MCF 10A (cell line): ENCODE data around the gene TASL. TPM values are rescaled to one million over a fixed set of nuclear protein-coding genes. Genes with fewer than 3 reads are reported as not detected.

Source experiments
- Bru-seq: library from RNA; stranded (reverse); fragments of 400-500 nt; gene quantifications from one replicate; lab custom pipeline; 2021; lab: Mats Ljungman, UMichigan
- BruChase-seq, 2 experiments: library from RNA; stranded (reverse); fragments of 400-500 nt; gene quantifications; one replicate each; lab custom pipeline; 2021; lab: Mats Ljungman, UMichigan
- BruUV-seq: library from RNA; stranded (reverse); fragments of 400-500 nt; replicated peaks from 2 replicates; lab custom pipeline; 2021; lab: Mats Ljungman, UMichigan
- CTCF ChIA-PET: fragments of 300-600 bp; sonication (Branson Sonifier 250); formaldehyde crosslinking; extraction: SDS; loops from one replicate; lab custom pipeline; 2021; ENCODE audit warnings: antibody characterized with exemption, inconsistent platforms; lab: Yijun Ruan, JAX
- POLR2A ChIA-PET: fragments of 300-600, 350-650 bp; sonication (Branson Sonifier 250); formaldehyde crosslinking; extraction: SDS; loops from one replicate; lab custom pipeline; 2020; ENCODE audit warnings: antibody characterized with exemption, inconsistent platforms; lab: Yijun Ruan, JAX
- DNase-seq: peaks from one replicate; pipeline ENCODE4 v3.0.0-alpha.2; 2018; ENCODE audit not compliant: unreplicated experiment
- H3K27ac Mint-ChIP-seq: one replicate; pipeline ENCODE4 v1.8.0; 2022; ENCODE audit warnings: mild to moderate bottlenecking, low read depth, mixed read lengths; ENCODE audit not compliant: unreplicated experiment
- H3K27me3 Mint-ChIP-seq: one replicate; pipeline ENCODE4 v1.8.0; 2022; ENCODE audit warnings: mixed read lengths; ENCODE audit not compliant: insufficient read depth, unreplicated experiment
- H3K36me3 Mint-ChIP-seq: one replicate; pipeline ENCODE4 v1.8.0; 2022; ENCODE audit warnings: mild to moderate bottlenecking, moderate library complexity, mixed read lengths; ENCODE audit not compliant: insufficient read depth, unreplicated experiment
- H3K4me1 Mint-ChIP-seq: one replicate; pipeline ENCODE4 v1.8.0; 2022; ENCODE audit warnings: mixed read lengths; ENCODE audit not compliant: insufficient read depth, unreplicated experiment
- H3K4me3 Mint-ChIP-seq: one replicate; pipeline ENCODE4 v1.8.0; 2022; ENCODE audit warnings: mild to moderate bottlenecking, moderate library complexity, mixed read lengths; ENCODE audit not compliant: unreplicated experiment
- H3K9me3 Mint-ChIP-seq: one replicate; pipeline ENCODE4 v1.8.0; 2022; ENCODE audit warnings: mixed read lengths; ENCODE audit not compliant: unreplicated experiment
- intact Hi-C: fragments of 100-400 bp; cut with micrococcal nuclease; formaldehyde crosslinking; loops from 2 replicates; pipeline ENCODE4 v1.14.1; 2022
- long read RNA-seq: library from polyadenylated mRNA; stranded (forward); transcript quantifications from one replicate; pipeline ENCODE4 v2.0.0, GENCODE V29; 2022
- total RNA-seq: library from RNA; stranded (reverse); gene quantifications from 2 replicates; pipeline ENCODE4 v1.2.3, GENCODE V29; 2022
- TF ChIP-seq, protein P1 (sequence below): fragments of 200-600 bp; IDR thresholded peaks from one replicate; pipeline ENCODE4 v1.8.0; 2022; ENCODE audit warnings: antibody characterized with exemption, mild to moderate bottlenecking; ENCODE audit not compliant: unreplicated experiment

Gene TASL, protein sequence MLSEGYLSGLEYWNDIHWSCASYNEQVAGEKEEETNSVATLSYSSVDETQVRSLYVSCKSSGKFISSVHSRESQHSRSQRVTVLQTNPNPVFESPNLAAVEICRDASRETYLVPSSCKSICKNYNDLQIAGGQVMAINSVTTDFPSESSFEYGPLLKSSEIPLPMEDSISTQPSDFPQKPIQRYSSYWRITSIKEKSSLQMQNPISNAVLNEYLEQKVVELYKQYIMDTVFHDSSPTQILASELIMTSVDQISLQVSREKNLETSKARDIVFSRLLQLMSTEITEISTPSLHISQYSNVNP
- total RNA-seq, result not detected in 2 replicates
- not detected for Bru-seq, nascent RNA
- not detected for BruChase-seq, experiment 1, labeled RNA remaining after a 6-hour chase
- BruChase-seq, experiment 2, labeled RNA remaining after a 2-hour chase, result not detected
- long read RNA-seq, result 0 reads

DNA sequence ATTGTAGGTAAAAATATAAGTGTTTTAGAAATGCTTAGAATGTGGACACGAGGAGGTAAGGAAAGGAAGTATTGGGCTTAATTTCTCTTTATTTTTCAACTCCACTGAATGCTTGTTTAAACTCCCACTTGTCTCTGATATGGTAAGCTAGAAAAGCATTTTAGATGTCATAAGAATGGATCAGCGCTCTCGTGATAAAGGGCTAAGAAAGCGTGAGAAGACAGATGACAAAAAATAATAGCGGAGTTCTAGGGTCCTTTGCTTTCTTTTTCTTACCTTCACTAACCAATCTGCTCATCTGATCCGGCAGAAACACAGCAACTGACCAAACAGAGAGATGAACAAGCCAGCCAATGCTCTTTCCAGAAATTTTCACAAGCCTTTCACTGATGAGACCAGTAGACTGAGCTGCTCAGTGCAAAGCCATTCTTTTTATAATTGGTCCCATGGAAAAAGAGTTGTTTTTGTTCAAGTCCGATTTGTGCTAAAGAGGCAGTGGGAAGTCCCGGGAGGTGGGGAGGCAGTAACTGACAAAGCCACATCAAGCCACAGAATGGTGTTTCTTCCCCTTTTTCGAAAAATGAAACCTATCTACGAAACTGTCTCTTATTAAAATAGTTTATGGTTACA, at the start of gene TASL:
TASL (minus strand) TSS at position 405 of the 630 bp plus-strand sequence. CDS start 17,411 bp downstream, outside the sequence.
- TF ChIP-seq, protein P1, sequence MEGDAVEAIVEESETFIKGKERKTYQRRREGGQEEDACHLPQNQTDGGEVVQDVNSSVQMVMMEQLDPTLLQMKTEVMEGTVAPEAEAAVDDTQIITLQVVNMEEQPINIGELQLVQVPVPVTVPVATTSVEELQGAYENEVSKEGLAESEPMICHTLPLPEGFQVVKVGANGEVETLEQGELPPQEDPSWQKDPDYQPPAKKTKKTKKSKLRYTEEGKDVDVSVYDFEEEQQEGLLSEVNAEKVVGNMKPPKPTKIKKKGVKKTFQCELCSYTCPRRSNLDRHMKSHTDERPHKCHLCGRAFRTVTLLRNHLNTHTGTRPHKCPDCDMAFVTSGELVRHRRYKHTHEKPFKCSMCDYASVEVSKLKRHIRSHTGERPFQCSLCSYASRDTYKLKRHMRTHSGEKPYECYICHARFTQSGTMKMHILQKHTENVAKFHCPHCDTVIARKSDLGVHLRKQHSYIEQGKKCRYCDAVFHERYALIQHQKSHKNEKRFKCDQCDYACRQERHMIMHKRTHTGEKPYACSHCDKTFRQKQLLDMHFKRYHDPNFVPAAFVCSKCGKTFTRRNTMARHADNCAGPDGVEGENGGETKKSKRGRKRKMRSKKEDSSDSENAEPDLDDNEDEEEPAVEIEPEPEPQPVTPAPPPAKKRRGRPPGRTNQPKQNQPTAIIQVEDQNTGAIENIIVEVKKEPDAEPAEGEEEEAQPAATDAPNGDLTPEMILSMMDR, result no peak
- intact Hi-C loops, result loop anchor here (10.0 kb wide), 1 partner anchor 77 kb away; the partner anchor contains the start of gene GK
- H3K9me3 Mint-ChIP-seq, result no peaks in the 10 kb centered on the region
- no peaks in the 10 kb centered on the region for H3K4me1 Mint-ChIP-seq
- BruUV-seq, result no TSS peak
- ChIA-PET CTCF (interaction anchor here (0.6 to 0.9 kb wide), 3 partner anchors 12 to 147 kb away, joined by 3 to 4 read pairs (median 4); no protein-coding TSS in a partner anchor), POLR2A (interaction anchor here (0.6 kb wide), 1 partner anchor 136 kb away, joined by 3 read pairs; no protein-coding TSS in a partner anchor)
- no peaks in the 10 kb centered on the region for H3K36me3 Mint-ChIP-seq
- no peak within 1 kb of the TSS for H3K4me3 Mint-ChIP-seq
- no peak for DNase-seq
- H3K27me3 Mint-ChIP-seq, result peaks cover 13% of the 10 kb centered on the region
- H3K27ac Mint-ChIP-seq, result no peak within 1 kb of the TSS

DNA sequence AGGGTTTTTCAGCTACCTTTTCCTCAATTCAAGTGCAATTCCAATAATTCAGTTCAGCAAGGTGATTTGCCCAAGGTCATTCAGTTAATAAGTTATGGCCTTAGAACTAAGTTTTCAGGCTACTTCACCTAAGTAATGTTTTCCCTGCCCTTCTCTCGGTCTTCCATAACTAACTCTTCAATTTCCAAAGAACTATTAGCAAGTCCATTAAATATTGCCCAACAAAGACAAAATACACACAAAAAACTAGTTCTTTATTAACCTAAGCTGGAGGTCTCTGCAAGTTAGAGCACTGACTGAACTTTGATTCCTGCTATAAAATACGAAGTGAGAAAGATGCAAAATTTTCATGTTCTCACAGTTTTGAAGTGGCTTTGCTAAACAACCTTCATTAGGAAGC, 48.8 kb upstream of the TASL start:
- intact Hi-C loops, result no loop called here
- no peaks in the 10 kb centered on the region for H3K27me3 Mint-ChIP-seq
- BruUV-seq, result no TSS peak

DNA sequence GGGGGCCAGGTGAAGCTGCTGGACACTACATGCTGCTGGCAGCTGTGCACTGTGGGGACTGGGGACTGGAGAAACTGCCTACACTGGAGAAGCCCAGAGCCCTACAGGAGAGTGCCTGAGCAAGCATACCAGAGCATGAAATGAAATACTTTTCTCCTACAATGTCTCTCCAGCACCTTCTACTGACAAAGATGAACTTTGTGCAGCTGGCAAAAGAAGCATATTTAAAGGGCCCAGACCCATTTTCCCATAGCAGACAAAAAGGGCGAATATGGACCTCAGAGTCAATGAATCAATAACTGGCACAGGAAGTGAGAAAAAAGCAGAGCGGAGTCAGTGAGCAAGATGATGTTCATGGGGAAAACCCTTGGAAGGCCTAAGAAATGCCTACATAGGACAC, 44.8 kb upstream of the TASL start:
- intact Hi-C loops, result no loop called here
- no peak for DNase-seq
- POLR2A ChIA-PET, result no interaction called here
- CTCF ChIA-PET, result no interaction called here
- peaks cover 13% of the 10 kb centered on the region for H3K4me1 Mint-ChIP-seq
- H3K27ac Mint-ChIP-seq, result no peak overlapping the region
- H3K9me3 Mint-ChIP-seq, result peaks cover 5% of the 10 kb centered on the region
- H3K36me3 Mint-ChIP-seq, result no peaks in the 10 kb centered on the region
- no peak overlapping the region for H3K4me3 Mint-ChIP-seq
- BruUV-seq, result no TSS peak
- TF ChIP-seq, protein P1, result no peak
- H3K27me3 Mint-ChIP-seq, result no peaks in the 10 kb centered on the region

More for the DNA sequence above, 48.8 kb upstream of the TASL start:
- Mint-ChIP-seq H3K4me1 (peaks cover 8% of the 10 kb centered on the region), H3K36me3 (no peaks in the 10 kb centered on the region), H3K9me3 (peaks cover 5% of the 10 kb centered on the region), H3K4me3 (no peak overlapping the region), H3K27ac (no peak overlapping the region)
- POLR2A ChIA-PET, result interaction anchor here (0.6 to 0.9 kb wide), 2 partner anchors 19 to 27 kb away, joined by 3 to 4 read pairs; partner anchors contain the start of gene GK
- CTCF ChIA-PET, result interaction anchor here (0.6 to 1.6 kb wide), 2 partner anchors 9 to 18 kb away, joined by 3 read pairs; no protein-coding TSS in a partner anchor
- TF ChIP-seq, protein P1, result no peak
- DNase-seq, result no peak
